HCT116 (cell line): ENCODE measurements around the gene THADA.

Source experiments
- ATF3 ChIP-seq: IDR thresholded peaks from 2 replicates; pipeline ENCODE4 v1.6.1; 2012
- ELF1 ChIP-seq: IDR thresholded peaks from 2 replicates; pipeline ENCODE4 v1.6.1; 2012; ENCODE audit warnings: low read depth, borderline replicate concordance
- EZH2 ChIP-seq: fragments of 200-600 bp; sonication (generic); IDR thresholded peaks from 2 replicates; pipeline ENCODE4 v1.6.1; 2017; ENCODE audit warnings: antibody characterized with exemption, mixed run types
- EZH2phosphoT487 ChIP-seq: fragments of 200-600 bp; IDR thresholded peaks from 2 replicates; pipeline ENCODE4 v1.6.1; 2018; ENCODE audit warnings: antibody characterized with exemption, borderline replicate concordance
- MAX ChIP-seq: IDR thresholded peaks from 2 replicates; pipeline ENCODE4 v1.6.1; 2012
- POLR2A ChIP-seq: IDR thresholded peaks from 2 replicates; pipeline ENCODE4 v1.7.0; 2011; ENCODE audit warnings: borderline replicate concordance; ENCODE audit not compliant: insufficient read depth, insufficient read length; ENCODE audit errors: extremely low read depth
- POLR2AphosphoS5 ChIP-seq: IDR thresholded peaks from 2 replicates; pipeline ENCODE4 v1.6.1; 2011; ENCODE audit warnings: mild to moderate bottlenecking, low read depth, low read length, moderate library complexity
- RAD21 ChIP-seq: IDR thresholded peaks from 2 replicates; pipeline ENCODE4 v1.6.1; 2012; ENCODE audit warnings: low read depth, mild to moderate bottlenecking
- REST ChIP-seq: IDR thresholded peaks from 2 replicates; pipeline ENCODE4 v1.6.1; 2012; ENCODE audit warnings: low read depth
- SIN3A ChIP-seq: IDR thresholded peaks from 2 replicates; pipeline ENCODE4 v1.6.1; 2012; ENCODE audit warnings: low read depth
- ZFX ChIP-seq: fragments of 450-650 bp; IDR thresholded peaks from 2 replicates; pipeline ENCODE4 v1.6.1; 2017
- TF ChIP-seq, protein P1 (sequence below), 3 experiments: fragments of 200-600 bp in 1 of 3; sonication (generic) in 1 of 3; IDR thresholded peaks in 2 of 3; conservative IDR thresholded peaks in 1 of 3; 2 replicates each; pipeline ENCODE4 v1.5.1; 2012 to 2017; ENCODE audit warnings: low read depth in 2 of 3, low read length in 2 of 3, antibody characterized with exemption in 1 of 3, borderline replicate concordance in 1 of 3, control low read depth in 1 of 3, mild to moderate bottlenecking in 1 of 3, mixed read lengths in 1 of 3, mixed run types in 1 of 3, moderate library complexity in 1 of 3; ENCODE audit not compliant: insufficient read depth in 1 of 3

- no peak for TF ChIP-seq POLR2A
- TF ChIP-seq, protein P1, sequence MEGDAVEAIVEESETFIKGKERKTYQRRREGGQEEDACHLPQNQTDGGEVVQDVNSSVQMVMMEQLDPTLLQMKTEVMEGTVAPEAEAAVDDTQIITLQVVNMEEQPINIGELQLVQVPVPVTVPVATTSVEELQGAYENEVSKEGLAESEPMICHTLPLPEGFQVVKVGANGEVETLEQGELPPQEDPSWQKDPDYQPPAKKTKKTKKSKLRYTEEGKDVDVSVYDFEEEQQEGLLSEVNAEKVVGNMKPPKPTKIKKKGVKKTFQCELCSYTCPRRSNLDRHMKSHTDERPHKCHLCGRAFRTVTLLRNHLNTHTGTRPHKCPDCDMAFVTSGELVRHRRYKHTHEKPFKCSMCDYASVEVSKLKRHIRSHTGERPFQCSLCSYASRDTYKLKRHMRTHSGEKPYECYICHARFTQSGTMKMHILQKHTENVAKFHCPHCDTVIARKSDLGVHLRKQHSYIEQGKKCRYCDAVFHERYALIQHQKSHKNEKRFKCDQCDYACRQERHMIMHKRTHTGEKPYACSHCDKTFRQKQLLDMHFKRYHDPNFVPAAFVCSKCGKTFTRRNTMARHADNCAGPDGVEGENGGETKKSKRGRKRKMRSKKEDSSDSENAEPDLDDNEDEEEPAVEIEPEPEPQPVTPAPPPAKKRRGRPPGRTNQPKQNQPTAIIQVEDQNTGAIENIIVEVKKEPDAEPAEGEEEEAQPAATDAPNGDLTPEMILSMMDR (IDR thresholded peaks at IDR 0.05 in 2 of 3, conservative IDR thresholded peaks at IDR 0.05 in 1 of 3; ENCODE audit: borderline replicate concordance in 1 of 3, insufficient read depth in 1 of 3, low read depth in 2 of 3, low read length in 2 of 3) = no peak
- TF ChIP-seq REST = no peak
- TF ChIP-seq EZH2 = no peak
- no peak for TF ChIP-seq POLR2AphosphoS5
- TF ChIP-seq ATF3 = no peak
- TF ChIP-seq ZFX = no peak
- no peak for TF ChIP-seq RAD21
- TF ChIP-seq ELF1 = no peak
- no peak for TF ChIP-seq MAX
- no peak for TF ChIP-seq SIN3A
- no peak for TF ChIP-seq EZH2phosphoT487
These were observed 46.5 kb upstream of the THADA start for GRCh38 chr2:43642363-43642762.
